Stimulated activated naive CD8-positive, alpha-beta T cell treated with anti-CD3 and anti-CD28 coated beads, Interleukin-15, Interleukin-2, amounts not matched to agents 100 ng/mL and 50 ng/mL, for 24 hours (primary cell): ENCODE data around the gene CARD16.
"Not testable (repeated sequence)": the region's sequence is repeated elsewhere in the genome, so short reads cannot be mapped to it uniquely, and the experiment has no call there.

Source experiments
- H3K27ac Mint-ChIP-seq: one replicate; pipeline ENCODE4 v1.8.0; 2021; ENCODE audit warnings: mild to moderate bottlenecking, mixed read lengths
- H3K27me3 Mint-ChIP-seq: one replicate; pipeline ENCODE4 v1.8.0; 2021; ENCODE audit warnings: mixed read lengths
- H3K36me3 Mint-ChIP-seq: one replicate; pipeline ENCODE4 v1.8.0; 2021; ENCODE audit warnings: low read depth, mixed read lengths
- H3K4me1 Mint-ChIP-seq: one replicate; pipeline ENCODE4 v1.8.0; 2021; ENCODE audit warnings: low read depth, mixed read lengths
- H3K4me3 Mint-ChIP-seq: one replicate; pipeline ENCODE4 v1.8.0; 2021; ENCODE audit warnings: mild to moderate bottlenecking, mixed read lengths
- H3K9me3 Mint-ChIP-seq: one replicate; pipeline ENCODE4 v1.8.0; 2021; ENCODE audit warnings: mixed read lengths

Gene CARD16

GRCh38 chr11:105063245-105063941 is 18.3 kb upstream of the CARD16 start:
- not testable (repeated sequence) for H3K4me3 Mint-ChIP-seq, H3K4me1 Mint-ChIP-seq, H3K27me3 Mint-ChIP-seq, H3K27ac Mint-ChIP-seq, H3K9me3 Mint-ChIP-seq, H3K36me3 Mint-ChIP-seq

- H3K27me3 Mint-ChIP-seq: peaks cover 8% of the 10 kb centered on the region
Measured at GRCh38 chr11:105057432-105057831, 12.3 kb upstream of the CARD16 start.

GRCh38 chr11:105056446-105056845 is 11.3 kb upstream of the CARD16 start:
- H3K4me3 Mint-ChIP-seq: no peak overlapping the region
- no peaks in the 10 kb centered on the region for H3K9me3 Mint-ChIP-seq
- no peaks in the 10 kb centered on the region for H3K4me1 Mint-ChIP-seq
- H3K27me3 Mint-ChIP-seq: peaks cover 8% of the 10 kb centered on the region
- H3K27ac Mint-ChIP-seq: no peak overlapping the region
- no peaks in the 10 kb centered on the region for H3K36me3 Mint-ChIP-seq

More at GRCh38 chr11:105057432-105057831, 12.3 kb upstream of the CARD16 start:
- no peaks in the 10 kb centered on the region for H3K36me3 Mint-ChIP-seq
- H3K27ac Mint-ChIP-seq: no peak overlapping the region
- H3K4me3 Mint-ChIP-seq: no peak overlapping the region
- no peaks in the 10 kb centered on the region for H3K9me3 Mint-ChIP-seq
- H3K4me1 Mint-ChIP-seq: no peaks in the 10 kb centered on the region

- Mint-ChIP-seq H3K9me3 (no peaks in the 10 kb centered on the region), H3K27ac (no peak overlapping the region), H3K4me3 (no peak overlapping the region), H3K4me1 (no peaks in the 10 kb centered on the region), H3K27me3 (peaks cover 8% of the 10 kb centered on the region), H3K36me3 (no peaks in the 10 kb centered on the region)
Measured at GRCh38 chr11:105054723-105055493, 9.8 kb upstream of the CARD16 start.

- no peak overlapping the region for H3K27ac Mint-ChIP-seq
- no peak overlapping the region for H3K4me3 Mint-ChIP-seq
- H3K27me3 Mint-ChIP-seq: peaks cover 8% of the 10 kb centered on the region
Measured at GRCh38 chr11:105052487-105052886, 7.4 kb upstream of the CARD16 start.

GRCh38 chr11:105051559-105051958 is 6.4 kb upstream of the CARD16 start:
- Mint-ChIP-seq H3K27me3 (peaks cover 6% of the 10 kb centered on the region), H3K4me3 (no peak overlapping the region), H3K27ac (no peak overlapping the region)

More at GRCh38 chr11:105052487-105052886, 7.4 kb upstream of the CARD16 start:
- no peaks in the 10 kb centered on the region for H3K9me3 Mint-ChIP-seq
- H3K4me1 Mint-ChIP-seq: peaks cover under 1% of the 10 kb centered on the region
- no peaks in the 10 kb centered on the region for H3K36me3 Mint-ChIP-seq

GRCh38 chr11:105049481-105049880 is 4.3 kb upstream of the CARD16 start:
- H3K9me3 Mint-ChIP-seq: no peaks in the 10 kb centered on the region
- peaks cover 29% of the 10 kb centered on the region for H3K4me1 Mint-ChIP-seq
- H3K27ac Mint-ChIP-seq: no peak overlapping the region
- H3K4me3 Mint-ChIP-seq: no peak overlapping the region
- H3K27me3 Mint-ChIP-seq: no peaks in the 10 kb centered on the region
- no peaks in the 10 kb centered on the region for H3K36me3 Mint-ChIP-seq

More at GRCh38 chr11:105051559-105051958, 6.4 kb upstream of the CARD16 start:
- Mint-ChIP-seq H3K4me1 (peaks cover 10% of the 10 kb centered on the region), H3K36me3 (no peaks in the 10 kb centered on the region), H3K9me3 (no peaks in the 10 kb centered on the region)

GRCh38 chr11:105046898-105047579 is 1.9 kb upstream of the CARD16 start:
- Mint-ChIP-seq H3K4me3 (no peak overlapping the region), H3K27ac (no peak overlapping the region), H3K27me3 (no peaks in the 10 kb centered on the region), H3K9me3 (no peaks in the 10 kb centered on the region), H3K36me3 (peaks cover 4% of the 10 kb centered on the region), H3K4me1 (peaks cover 52% of the 10 kb centered on the region)

- H3K4me3 Mint-ChIP-seq: peak overlapping the region; percentile 90
- no peaks in the 10 kb centered on the region for H3K9me3 Mint-ChIP-seq
- H3K36me3 Mint-ChIP-seq: peaks cover 15% of the 10 kb centered on the region
- no peaks in the 10 kb centered on the region for H3K27me3 Mint-ChIP-seq
- H3K4me1 Mint-ChIP-seq: peaks cover 58% of the 10 kb centered on the region
- H3K27ac Mint-ChIP-seq: peak overlapping the region; percentile 62
Measured at GRCh38 chr11:105045676-105046296, 651 bp upstream of the CARD16 start.

GRCh38 chr11:105042178-105042577 is 3.0 kb downstream of the CARD16 start:
- no peak overlapping the region for H3K27ac Mint-ChIP-seq
- H3K9me3 Mint-ChIP-seq: no peaks in the 10 kb centered on the region
- peaks cover 67% of the 10 kb centered on the region for H3K4me1 Mint-ChIP-seq
- H3K4me3 Mint-ChIP-seq: no peak overlapping the region
- H3K36me3 Mint-ChIP-seq: peaks cover 46% of the 10 kb centered on the region
- no peaks in the 10 kb centered on the region for H3K27me3 Mint-ChIP-seq

GRCh38 chr11:105040703-105041102 is 4.4 kb downstream of the CARD16 start:
- Mint-ChIP-seq H3K9me3 (no peaks in the 10 kb centered on the region), H3K4me1 (peaks cover 56% of the 10 kb centered on the region), H3K27me3 (no peaks in the 10 kb centered on the region), H3K27ac (no peak overlapping the region), H3K36me3 (peaks cover 54% of the 10 kb centered on the region), H3K4me3 (no peak overlapping the region)

- Mint-ChIP-seq H3K27me3 (no peaks in the 10 kb centered on the region), H3K4me1 (peaks cover 45% of the 10 kb centered on the region)
Measured at GRCh38 chr11:105034813-105035620, 10.1 kb downstream of the CARD16 start, which contains the start of gene CASP1. Gene CASP1, minus strand, starts transcription at chr11:105035144. Its CDS starts 31 bp downstream, at chr11:105035113.

GRCh38 chr11:105034388-105034787 is 10.7 kb downstream of the CARD16 start:
- Mint-ChIP-seq H3K27ac (peak overlapping the region; percentile 97), H3K4me1 (peaks cover 45% of the 10 kb centered on the region), H3K4me3 (peak overlapping the region; percentile 94), H3K36me3 (peaks cover 46% of the 10 kb centered on the region)
- not testable (repeated sequence) for H3K9me3 Mint-ChIP-seq, H3K27me3 Mint-ChIP-seq

More at GRCh38 chr11:105034813-105035620, 10.1 kb downstream of the CARD16 start, which contains the start of gene CASP1:
- Mint-ChIP-seq H3K36me3 (peaks cover 46% of the 10 kb centered on the region), H3K4me3 (peak within 1 kb of the TSS; percentile 94), H3K27ac (peak within 1 kb of the TSS; percentile 97), H3K9me3 (no peaks in the 10 kb centered on the region)

- Mint-ChIP-seq H3K4me3 (peak overlapping the region; percentile 94), H3K36me3 (peaks cover 46% of the 10 kb centered on the region), H3K4me1 (peaks cover 47% of the 10 kb centered on the region), H3K27ac (peak overlapping the region; percentile 82), H3K9me3 (no peaks in the 10 kb centered on the region), H3K27me3 (no peaks in the 10 kb centered on the region)
Measured at GRCh38 chr11:105033781-105034180, 11.4 kb downstream of the CARD16 start.
